Midbrain (tissue), 1 donor: ENCODE results near the gene SLC4A9.
"Not testable (repeated sequence)": the region's sequence is repeated elsewhere in the genome, so short reads cannot be mapped to it uniquely, and the experiment has no call there.

Experiments
- DNase-seq: peaks from one replicate; lab custom pipeline; 2025; lab: John Stamatoyannopoulos, UW

Gene SLC4A9

GRCh38 chr5:140338336-140338735 lies 21.7 kb upstream of the SLC4A9 start:
- DNase-seq = no peak

- no peak for DNase-seq
Observed at GRCh38 chr5:140338908-140339307, 21.1 kb upstream of the SLC4A9 start.

GRCh38 chr5:140339636-140340035 lies 20.4 kb upstream of the SLC4A9 start:
- DNase-seq = no peak

- no peak for DNase-seq
Observed at GRCh38 chr5:140340605-140341121, 19.3 kb upstream of the SLC4A9 start.

GRCh38 chr5:140341591-140341990 lies 18.4 kb upstream of the SLC4A9 start:
- peak; percentile 84 for DNase-seq

- DNase-seq = no peak
Observed at GRCh38 chr5:140342287-140342686, 17.7 kb upstream of the SLC4A9 start.

- no peak for DNase-seq
Observed at GRCh38 chr5:140342896-140343295, 17.1 kb upstream of the SLC4A9 start.

- not testable (repeated sequence) for DNase-seq
Observed at GRCh38 chr5:140343849-140344248, 16.1 kb upstream of the SLC4A9 start.

- DNase-seq = no peak
Observed at GRCh38 chr5:140344683-140345423, 15.1 kb upstream of the SLC4A9 start.

- peak; percentile 65 for DNase-seq
Observed at GRCh38 chr5:140345919-140346347, 14.1 kb upstream of the SLC4A9 start.

GRCh38 chr5:140346348-140347221 lies 13.4 kb upstream of the SLC4A9 start, which contains the start of gene HBEGF:
Gene HBEGF (minus strand): TSS chr5:140346603. CDS start chr5:140346328, 275 bp downstream.
- DNase-seq = peak; percentile 84

GRCh38 chr5:140347360-140347759 lies 12.6 kb upstream of the SLC4A9 start:
- DNase-seq = no peak

- DNase-seq = no peak
Observed at GRCh38 chr5:140348104-140348503, 11.9 kb upstream of the SLC4A9 start.

- no peak for DNase-seq
Observed at GRCh38 chr5:140349244-140349643, 10.8 kb upstream of the SLC4A9 start.

- DNase-seq = peak; percentile 81
Observed at GRCh38 chr5:140351609-140352334, 8.2 kb upstream of the SLC4A9 start.

GRCh38 chr5:140355546-140355945 lies 4.4 kb upstream of the SLC4A9 start:
- DNase-seq = no peak

- DNase-seq = no peak
Observed at GRCh38 chr5:140356853-140357725, 2.9 kb upstream of the SLC4A9 start.

- DNase-seq = peak; percentile 92
Observed at GRCh38 chr5:140357726-140358093, 2.3 kb upstream of the SLC4A9 start.

- DNase-seq = no peak
Observed at GRCh38 chr5:140358738-140359310, 1.2 kb upstream of the SLC4A9 start.

GRCh38 chr5:140360681-140361479 lies 886 bp downstream of the SLC4A9 start:
- DNase-seq = no peak
